Measurements from ENCODE around the gene FAM216B. TPM values are rescaled to one million over a fixed set of nuclear protein-coding genes. Genes with fewer than 3 reads are reported as not detected.

The FAM216B gene
- total and polyA plus RNA-seq, 2 experiments from 2014 or later = not detected

DNA sequence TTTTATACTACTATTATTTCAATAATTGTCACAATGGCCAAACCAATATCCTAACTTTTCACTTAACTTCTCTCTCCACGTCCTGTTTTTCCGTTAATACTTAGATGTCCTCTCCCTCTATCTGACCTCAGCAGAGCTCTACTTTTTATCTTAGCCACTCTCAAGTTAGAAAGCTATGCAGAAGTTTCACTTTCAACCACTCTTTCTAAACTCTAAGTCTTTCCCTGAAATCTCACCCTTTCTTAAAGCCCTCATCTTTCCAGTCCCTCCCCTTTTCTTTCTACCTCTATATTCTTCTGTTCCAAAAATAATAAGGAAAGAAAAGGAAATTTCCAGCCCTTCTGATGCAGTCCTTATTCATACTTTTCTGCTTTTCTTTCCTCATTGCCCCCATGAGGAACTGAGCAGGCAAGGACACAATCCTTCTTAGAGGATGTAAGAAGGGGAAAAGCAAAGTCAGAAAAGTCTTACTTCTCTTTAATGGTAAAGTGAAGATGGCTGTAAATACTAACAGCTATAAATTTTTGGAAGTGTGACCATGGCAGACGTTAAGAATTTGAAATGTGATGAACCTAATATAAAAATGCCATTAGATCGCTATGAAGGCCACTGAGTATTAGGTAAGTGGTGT, 23.0 kb downstream of the FAM216B start:
- Histone ChIP-seq H3K36me3 (no peaks in the 10 kb centered on the region), H3K4me3 (no peak overlapping the region), H3K27ac (no peak overlapping the region), H3K4me1 (ENCODE audit: low read depth) (no peaks in the 10 kb centered on the region), H3K9me3 (ENCODE audit: low read depth) (no peaks in the 10 kb centered on the region), H3K27me3 (no peaks in the 10 kb centered on the region)
- DNase-seq (ENCODE audit: low read depth in 1 of 2, low spot score in 1 of 2) = peak in 1 of 2 donors; percentile 21
- TF ChIP-seq, protein P1, sequence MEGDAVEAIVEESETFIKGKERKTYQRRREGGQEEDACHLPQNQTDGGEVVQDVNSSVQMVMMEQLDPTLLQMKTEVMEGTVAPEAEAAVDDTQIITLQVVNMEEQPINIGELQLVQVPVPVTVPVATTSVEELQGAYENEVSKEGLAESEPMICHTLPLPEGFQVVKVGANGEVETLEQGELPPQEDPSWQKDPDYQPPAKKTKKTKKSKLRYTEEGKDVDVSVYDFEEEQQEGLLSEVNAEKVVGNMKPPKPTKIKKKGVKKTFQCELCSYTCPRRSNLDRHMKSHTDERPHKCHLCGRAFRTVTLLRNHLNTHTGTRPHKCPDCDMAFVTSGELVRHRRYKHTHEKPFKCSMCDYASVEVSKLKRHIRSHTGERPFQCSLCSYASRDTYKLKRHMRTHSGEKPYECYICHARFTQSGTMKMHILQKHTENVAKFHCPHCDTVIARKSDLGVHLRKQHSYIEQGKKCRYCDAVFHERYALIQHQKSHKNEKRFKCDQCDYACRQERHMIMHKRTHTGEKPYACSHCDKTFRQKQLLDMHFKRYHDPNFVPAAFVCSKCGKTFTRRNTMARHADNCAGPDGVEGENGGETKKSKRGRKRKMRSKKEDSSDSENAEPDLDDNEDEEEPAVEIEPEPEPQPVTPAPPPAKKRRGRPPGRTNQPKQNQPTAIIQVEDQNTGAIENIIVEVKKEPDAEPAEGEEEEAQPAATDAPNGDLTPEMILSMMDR (IDR thresholded peaks at IDR 0.05; ENCODE audit: low read depth, low read length) = no peak

DNA sequence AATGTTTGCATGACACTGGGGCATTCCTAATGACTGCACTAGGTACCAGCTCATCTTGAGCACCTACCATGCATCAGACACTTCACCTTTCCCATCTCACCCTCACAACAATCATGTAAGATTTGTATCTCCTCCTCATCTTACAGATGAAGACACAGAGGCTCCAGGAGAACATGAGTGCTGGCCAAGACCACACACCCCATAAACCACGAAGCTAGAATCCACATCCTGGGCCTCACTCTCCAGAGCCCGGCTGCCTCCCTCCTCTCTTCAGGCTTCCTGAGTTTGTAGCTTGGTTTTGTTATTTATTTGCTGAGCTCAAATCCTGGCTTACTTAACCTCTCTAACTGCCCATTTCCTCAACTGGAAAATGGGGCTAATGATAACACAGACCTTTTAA, 25.9 kb downstream of the FAM216B start:
- TF ChIP-seq, protein P1 (IDR thresholded peaks at IDR 0.05; ENCODE audit: low read depth, low read length) = no peak
- no peak overlapping the region for H3K4me3 ChIP-seq
- H3K27me3 ChIP-seq = no peaks in the 10 kb centered on the region

DNA sequence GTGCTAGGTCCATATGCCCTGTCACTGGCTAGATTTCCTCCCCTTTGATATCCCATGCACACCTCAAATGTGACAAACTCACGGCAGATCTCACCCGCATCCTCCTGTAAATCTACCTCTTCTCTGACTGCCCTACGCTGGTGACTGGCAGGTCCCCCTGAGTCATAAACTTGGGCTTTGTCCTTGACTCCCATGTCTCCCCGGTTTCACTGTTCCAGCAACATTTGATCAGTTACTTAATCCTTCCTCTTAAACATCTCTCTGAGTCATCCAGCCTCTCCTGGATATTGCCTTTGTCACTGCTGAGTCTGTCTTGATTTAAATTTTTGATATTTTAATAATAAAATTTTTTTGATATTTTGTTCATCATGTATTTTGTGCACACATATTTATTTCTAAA, 26.5 kb downstream of the FAM216B start:
- Histone ChIP-seq H3K27ac (no peak overlapping the region), H3K4me1 (ENCODE audit: low read depth) (no peaks in the 10 kb centered on the region), H3K36me3 (no peaks in the 10 kb centered on the region), H3K27me3 (no peaks in the 10 kb centered on the region), H3K4me3 (no peak overlapping the region), H3K9me3 (ENCODE audit: low read depth) (no peaks in the 10 kb centered on the region)
- DNase-seq (ENCODE audit: low read depth in 1 of 2, low spot score in 1 of 2) = peak in 1 of 2 donors; percentile 43
- TF ChIP-seq, protein P1 (IDR thresholded peaks at IDR 0.05; ENCODE audit: low read depth, low read length) = no peak

More for the DNA sequence above, 25.9 kb downstream of the FAM216B start:
- no peak overlapping the region for H3K27ac ChIP-seq
- H3K36me3 ChIP-seq = no peaks in the 10 kb centered on the region
- H3K9me3 ChIP-seq (ENCODE audit: low read depth) = no peaks in the 10 kb centered on the region
- no peaks in the 10 kb centered on the region for H3K4me1 ChIP-seq (ENCODE audit: low read depth)
- DNase-seq (ENCODE audit: low read depth in 1 of 2, low spot score in 1 of 2) = no peak

DNA sequence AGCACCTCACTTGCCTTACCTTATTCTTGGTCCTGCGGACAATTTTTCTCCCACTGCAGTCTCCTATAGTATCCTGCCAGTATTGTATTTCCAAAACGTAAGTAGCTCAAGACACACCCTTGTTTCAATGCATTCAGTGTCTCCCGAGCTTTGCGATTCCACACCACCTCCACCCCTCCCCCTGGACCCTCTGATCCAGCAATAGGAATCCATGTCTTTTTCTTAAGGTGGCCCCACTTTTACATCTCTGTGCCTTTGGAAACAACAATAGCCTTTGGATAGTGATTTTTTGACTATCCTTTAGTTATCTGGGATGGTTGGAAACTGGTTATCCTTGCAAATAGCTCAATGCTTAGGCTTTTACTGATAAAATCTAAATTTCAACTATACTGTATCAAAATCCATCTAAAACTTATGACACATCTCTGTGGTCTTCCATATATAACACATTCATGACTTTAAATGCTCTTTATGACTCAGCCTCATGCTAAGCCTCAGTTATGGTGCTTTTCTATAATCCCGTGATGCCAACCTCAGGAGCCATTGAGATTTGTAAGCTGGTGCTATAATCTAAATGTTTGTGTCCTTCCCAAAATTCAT, 27.1 kb downstream of the FAM216B start:
- H3K36me3 ChIP-seq = no peaks in the 10 kb centered on the region

DNA sequence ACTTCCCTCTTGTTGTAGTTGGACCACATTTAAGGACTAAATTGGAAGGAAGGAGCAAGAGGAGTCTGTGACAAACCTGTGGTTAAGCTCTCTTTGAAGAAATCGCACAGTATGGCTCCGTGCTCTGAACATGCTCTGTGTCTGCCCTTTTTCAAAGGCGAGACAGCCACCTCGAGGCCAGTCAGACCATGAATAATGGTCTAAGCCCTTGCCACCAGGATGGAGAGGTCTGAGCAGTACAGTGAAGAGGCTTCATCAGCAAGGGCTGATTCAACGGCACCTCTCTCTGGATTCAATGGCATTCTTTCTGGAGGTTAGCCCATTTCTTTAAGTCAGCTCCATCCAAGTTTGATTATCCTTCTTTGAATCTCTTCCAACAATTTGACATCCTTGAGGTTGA, 30.9 kb downstream of the FAM216B start:
- no peak overlapping the region for H3K27ac ChIP-seq
- peak in 1 of 2 donors; percentile 26 for DNase-seq (ENCODE audit: low read depth in 1 of 2, low spot score in 1 of 2)
- TF ChIP-seq, protein P1 (IDR thresholded peaks at IDR 0.05; ENCODE audit: low read depth, low read length) = no peak

More for the DNA sequence above, 27.1 kb downstream of the FAM216B start:
- no peak overlapping the region for H3K4me3 ChIP-seq
- no peak overlapping the region for H3K27ac ChIP-seq
- TF ChIP-seq, protein P1 (IDR thresholded peaks at IDR 0.05; ENCODE audit: low read depth, low read length) = no peak
- H3K4me1 ChIP-seq (ENCODE audit: low read depth) = no peaks in the 10 kb centered on the region
- H3K27me3 ChIP-seq = no peaks in the 10 kb centered on the region
- no peak for DNase-seq (ENCODE audit: low read depth in 1 of 2, low spot score in 1 of 2)
- H3K9me3 ChIP-seq (ENCODE audit: low read depth) = no peaks in the 10 kb centered on the region

More for the DNA sequence above, 30.9 kb downstream of the FAM216B start:
- Histone ChIP-seq H3K4me3 (no peak overlapping the region), H3K9me3 (ENCODE audit: low read depth) (no peaks in the 10 kb centered on the region), H3K4me1 (ENCODE audit: low read depth) (no peaks in the 10 kb centered on the region), H3K27me3 (no peaks in the 10 kb centered on the region), H3K36me3 (no peaks in the 10 kb centered on the region)
